OCI-LY1 (cell line): Measurements from ENCODE around the gene BRSK1.

Source experiments
- H2AFZ ChIP-seq: fragments of 200-600 bp; sonication (generic), shearing (Covaris generic); 2 replicates; pipeline ENCODE4 v1.6.0; 2014; ENCODE audit warnings: antibody characterized with exemption, mild to moderate bottlenecking, low read length
- H3F3A ChIP-seq: fragments of 200-600 bp; sonication (generic), shearing (Covaris generic); 2 replicates; pipeline ENCODE4 v1.6.0; 2014; ENCODE audit warnings: mild to moderate bottlenecking, antibody characterized with exemption, low read length, moderate library complexity; ENCODE audit not compliant: insufficient read depth
- H3K27ac ChIP-seq: fragments of 200-600 bp; sonication (generic); 2 replicates; pipeline ENCODE4 v1.5.1; 2014; ENCODE audit warnings: low read length, mixed run types, mild to moderate bottlenecking, low read depth; ENCODE audit not compliant: poor library complexity, severe bottlenecking
- H3K27me3 ChIP-seq: fragments of 200-600 bp; sonication (generic); 2 replicates; pipeline ENCODE4 v1.6.0; 2014; ENCODE audit warnings: antibody characterized with exemption, mild to moderate bottlenecking, low read length, moderate library complexity; ENCODE audit not compliant: insufficient read depth
- H3K36me3 ChIP-seq: fragments of 200-600 bp; sonication (generic); 2 replicates; pipeline ENCODE4 v1.6.1; 2014; ENCODE audit warnings: mild to moderate bottlenecking, antibody characterized with exemption, low read length, moderate library complexity, mixed read lengths; ENCODE audit not compliant: insufficient read depth
- H3K4me1 ChIP-seq: fragments of 200-600 bp; sonication (generic); 2 replicates; pipeline ENCODE4 v1.5.1; 2014; ENCODE audit warnings: mild to moderate bottlenecking, low read length, moderate library complexity; ENCODE audit not compliant: insufficient read depth, severe bottlenecking
- H3K4me2 ChIP-seq: fragments of 200-600 bp; sonication (generic), shearing (Covaris generic); 2 replicates; pipeline ENCODE4 v1.6.1; 2014; ENCODE audit warnings: low read length
- H3K4me3 ChIP-seq: fragments of 200-600 bp; sonication (generic); 2 replicates; pipeline ENCODE4 v1.5.1; 2014; ENCODE audit warnings: low read length, low read depth, mild to moderate bottlenecking, mixed read lengths; ENCODE audit not compliant: poor library complexity, severe bottlenecking
- H3K79me2 ChIP-seq: fragments of 200-600 bp; shearing (Covaris generic); 2 replicates; pipeline ENCODE4 v1.6.1; 2016; ENCODE audit warnings: mixed run types, low read length, mixed read lengths; ENCODE audit not compliant: insufficient read depth
- H3K9ac ChIP-seq: fragments of 200-600 bp; sonication (generic), shearing (Covaris generic); 2 replicates; pipeline ENCODE4 v1.6.1; 2014; ENCODE audit warnings: mild to moderate bottlenecking, low read length, mixed read lengths
- H3K9me2 ChIP-seq: fragments of 200-600 bp; sonication (generic), shearing (Covaris generic); 2 replicates; pipeline ENCODE4 v1.6.1; 2014; ENCODE audit warnings: low read depth, mild to moderate bottlenecking, low read length, mixed read lengths
- H3K9me3 ChIP-seq: fragments of 200-600 bp; shearing (Covaris generic); 2 replicates; pipeline ENCODE4 v1.6.1; 2014; ENCODE audit warnings: low read length, mixed read lengths
- H4K20me1 ChIP-seq: fragments of 200-600 bp; sonication (generic), shearing (Covaris generic); 2 replicates; pipeline ENCODE4 v1.6.0; 2016; ENCODE audit warnings: mild to moderate bottlenecking, low read length; ENCODE audit not compliant: insufficient read depth
- EZH2 ChIP-seq: fragments of 200-600 bp; sonication (generic), shearing (Covaris generic); IDR thresholded peaks from 2 replicates; pipeline ENCODE4 v1.8.0; 2017; ENCODE audit warnings: borderline replicate concordance, mixed run types, mild to moderate bottlenecking, antibody characterized with exemption, low read length, moderate library complexity, mixed read lengths
- TF ChIP-seq, protein P1 (sequence below): fragments of 200-600 bp; sonication (generic), shearing (Covaris generic); IDR thresholded peaks from 2 replicates; pipeline ENCODE4 v1.5.1; 2017; ENCODE audit warnings: mild to moderate bottlenecking, antibody characterized with exemption, low read length, moderate library complexity, mixed read lengths

Gene BRSK1

GRCh38 chr19:55240713-55241020, 43.1 kb upstream of the BRSK1 start:
- no peaks in the 10 kb centered on the region for H3F3A ChIP-seq
- H3K9me2 ChIP-seq, result no peaks in the 10 kb centered on the region
- peaks cover 98% of the 10 kb centered on the region for H3K36me3 ChIP-seq
- no peak overlapping the region for H3K27ac ChIP-seq
- no peaks in the 10 kb centered on the region for H3K9me3 ChIP-seq
- no peak overlapping the region for H3K9ac ChIP-seq
- H3K79me2 ChIP-seq, result no peaks in the 10 kb centered on the region
- H3K4me2 ChIP-seq, result no peak overlapping the region
- TF ChIP-seq EZH2, result no peak
- TF ChIP-seq, protein P1, sequence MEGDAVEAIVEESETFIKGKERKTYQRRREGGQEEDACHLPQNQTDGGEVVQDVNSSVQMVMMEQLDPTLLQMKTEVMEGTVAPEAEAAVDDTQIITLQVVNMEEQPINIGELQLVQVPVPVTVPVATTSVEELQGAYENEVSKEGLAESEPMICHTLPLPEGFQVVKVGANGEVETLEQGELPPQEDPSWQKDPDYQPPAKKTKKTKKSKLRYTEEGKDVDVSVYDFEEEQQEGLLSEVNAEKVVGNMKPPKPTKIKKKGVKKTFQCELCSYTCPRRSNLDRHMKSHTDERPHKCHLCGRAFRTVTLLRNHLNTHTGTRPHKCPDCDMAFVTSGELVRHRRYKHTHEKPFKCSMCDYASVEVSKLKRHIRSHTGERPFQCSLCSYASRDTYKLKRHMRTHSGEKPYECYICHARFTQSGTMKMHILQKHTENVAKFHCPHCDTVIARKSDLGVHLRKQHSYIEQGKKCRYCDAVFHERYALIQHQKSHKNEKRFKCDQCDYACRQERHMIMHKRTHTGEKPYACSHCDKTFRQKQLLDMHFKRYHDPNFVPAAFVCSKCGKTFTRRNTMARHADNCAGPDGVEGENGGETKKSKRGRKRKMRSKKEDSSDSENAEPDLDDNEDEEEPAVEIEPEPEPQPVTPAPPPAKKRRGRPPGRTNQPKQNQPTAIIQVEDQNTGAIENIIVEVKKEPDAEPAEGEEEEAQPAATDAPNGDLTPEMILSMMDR, result no peak
- H4K20me1 ChIP-seq, result no peaks in the 10 kb centered on the region
- H3K27me3 ChIP-seq, result no peaks in the 10 kb centered on the region
- no peak overlapping the region for H3K4me3 ChIP-seq
- H3K4me1 ChIP-seq, result no peaks in the 10 kb centered on the region
- H2AFZ ChIP-seq, result no peak overlapping the region

GRCh38 chr19:55241143-55241934, 42.5 kb upstream of the BRSK1 start:
- H3K9ac ChIP-seq, result no peak overlapping the region
- H3K79me2 ChIP-seq, result no peaks in the 10 kb centered on the region
- H3K9me2 ChIP-seq, result no peaks in the 10 kb centered on the region
- TF ChIP-seq, protein P1, result no peak
- no peak for TF ChIP-seq EZH2
- H2AFZ ChIP-seq, result no peak overlapping the region
- H3F3A ChIP-seq, result no peaks in the 10 kb centered on the region
- peaks cover 99% of the 10 kb centered on the region for H3K36me3 ChIP-seq
- H3K4me3 ChIP-seq, result no peak overlapping the region
- no peak overlapping the region for H3K4me2 ChIP-seq
- H3K4me1 ChIP-seq, result no peaks in the 10 kb centered on the region
- no peaks in the 10 kb centered on the region for H3K9me3 ChIP-seq
- no peaks in the 10 kb centered on the region for H3K27me3 ChIP-seq
- H4K20me1 ChIP-seq, result no peaks in the 10 kb centered on the region
- no peak overlapping the region for H3K27ac ChIP-seq

GRCh38 chr19:55241935-55242464, 41.8 kb upstream of the BRSK1 start:
- H3K9me2 ChIP-seq, result no peaks in the 10 kb centered on the region
- H3K4me2 ChIP-seq, result no peak overlapping the region
- no peaks in the 10 kb centered on the region for H4K20me1 ChIP-seq
- H3K4me3 ChIP-seq, result no peak overlapping the region
- H3K36me3 ChIP-seq, result peaks cover 99% of the 10 kb centered on the region
- H3K4me1 ChIP-seq, result no peaks in the 10 kb centered on the region
- no peaks in the 10 kb centered on the region for H3K27me3 ChIP-seq
- H3K79me2 ChIP-seq, result no peaks in the 10 kb centered on the region
- no peak overlapping the region for H3K27ac ChIP-seq
- H3K9me3 ChIP-seq, result no peaks in the 10 kb centered on the region
- no peak overlapping the region for H3K9ac ChIP-seq
- no peaks in the 10 kb centered on the region for H3F3A ChIP-seq
- TF ChIP-seq EZH2, result no peak
- TF ChIP-seq, protein P1, result no peak
- no peak overlapping the region for H2AFZ ChIP-seq
